ENCODE results near the gene GLCE.
A peak's percentile ranks its signal among the peaks of the same experiment; 100 is the strongest.
"Not testable (repeated sequence)": the region's sequence is repeated elsewhere in the genome, so short reads cannot be mapped to it uniquely, and the experiment has no call there.

Gene GLCE

DNA sequence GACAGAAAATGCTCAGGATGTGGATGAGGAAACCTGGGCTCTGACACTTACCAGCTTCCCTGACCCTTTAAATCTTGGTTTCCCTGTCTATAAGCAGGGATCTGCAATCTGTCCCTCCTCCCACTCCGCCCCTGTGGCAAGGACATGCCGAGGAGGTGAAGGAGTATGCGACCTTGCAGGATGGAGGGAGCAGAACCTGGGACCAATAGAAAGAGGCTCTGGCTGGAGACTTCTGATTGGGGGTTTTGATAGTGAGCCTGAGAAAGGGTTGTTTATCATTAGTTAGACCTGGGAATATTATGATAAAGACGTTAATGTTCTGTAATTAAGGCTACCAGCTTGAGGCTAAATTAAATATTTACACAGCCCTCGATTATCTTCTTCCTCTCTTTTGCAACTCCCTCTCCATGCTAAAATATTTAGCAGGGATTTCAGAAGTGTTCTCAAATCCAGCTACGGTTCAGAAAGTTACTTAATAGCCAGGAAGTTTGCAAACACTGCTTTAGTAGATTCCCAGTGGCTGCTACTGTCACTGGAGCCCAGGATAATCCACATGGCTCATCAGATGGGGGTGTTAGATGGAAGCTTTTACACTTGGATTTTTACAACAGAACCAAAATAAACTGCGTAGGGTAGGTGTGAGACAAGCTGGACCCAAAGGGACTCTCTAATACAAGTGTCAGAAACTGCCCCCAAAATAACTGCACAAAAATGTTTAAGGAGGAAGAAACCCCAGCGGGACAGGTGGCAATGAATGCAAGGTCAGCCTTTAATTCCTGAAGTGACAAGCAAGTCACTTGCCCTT lies 129.1 kb downstream of the GLCE start:
- H3K4me3 ChIP-seq (ENCODE audit: low read length) = no peak overlapping the region
- no peak for DNase-seq (ENCODE audit: low read depth, low spot score)

DNA sequence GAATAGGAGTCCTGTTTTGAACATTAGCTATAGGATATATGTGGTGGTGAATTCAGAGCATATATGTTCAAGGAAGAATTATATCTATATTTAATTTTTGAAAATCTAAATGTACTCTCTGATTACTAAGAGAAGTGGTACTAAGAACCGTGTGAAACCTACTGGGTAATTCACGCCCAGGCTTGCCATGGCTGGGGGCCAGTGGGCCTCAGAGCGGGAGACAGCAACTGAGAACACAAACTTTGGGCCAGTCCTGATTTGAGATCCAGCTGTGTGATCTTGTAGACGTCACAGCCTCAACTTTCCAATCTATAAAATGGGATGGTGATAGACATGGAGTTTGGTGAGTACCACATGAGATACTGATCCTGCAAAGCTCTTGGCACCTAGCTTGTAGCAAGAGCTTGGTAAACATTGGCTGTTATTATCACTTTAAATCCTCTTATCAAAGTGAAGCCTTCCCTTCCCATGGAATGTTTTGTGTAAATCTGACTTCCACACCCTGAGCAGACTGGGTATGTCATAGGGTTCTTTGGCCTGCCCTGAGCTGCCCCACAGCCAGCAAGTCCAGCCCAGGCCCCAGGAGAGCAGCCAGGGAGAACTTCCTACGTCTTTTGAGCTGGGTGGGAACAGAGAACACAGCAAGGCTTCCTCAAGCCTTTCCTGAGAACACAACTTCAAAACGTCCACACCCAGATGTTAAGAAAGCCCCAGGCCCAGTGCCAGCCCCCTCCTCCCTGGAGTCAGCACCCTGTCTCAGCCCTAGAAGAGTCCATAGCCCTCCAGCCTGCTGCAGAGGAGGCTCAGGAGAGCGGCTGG lies 130.1 kb downstream of the GLCE start:
- DNase-seq (ENCODE audit: low read depth, low spot score) = no peak
- H3K4me3 ChIP-seq (ENCODE audit: low read length) = no peak overlapping the region

DNA sequence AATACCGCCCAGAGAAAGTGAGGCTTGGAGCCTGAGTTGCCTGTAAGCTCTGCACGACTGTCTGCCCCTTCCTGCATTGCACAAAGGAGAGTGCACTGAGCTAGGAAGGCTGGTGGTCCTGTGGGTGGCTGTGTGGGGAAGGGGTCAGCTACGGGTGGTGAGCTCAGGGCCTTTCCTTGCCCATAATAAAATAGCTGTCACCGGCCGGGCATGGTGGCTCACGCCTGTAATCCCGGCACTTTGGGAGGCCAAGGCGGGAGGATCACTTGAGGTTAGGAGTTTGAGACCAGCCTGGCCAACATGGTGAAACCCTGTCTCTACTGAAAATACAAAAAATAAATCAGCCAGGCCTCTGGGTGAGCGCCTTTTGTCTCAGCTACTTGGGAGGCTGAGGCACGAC lies 131.2 kb downstream of the GLCE start:
- not testable (repeated sequence) for H3K4me3 ChIP-seq (ENCODE audit: low read length); DNase-seq (ENCODE audit: low read depth, low spot score)

DNA sequence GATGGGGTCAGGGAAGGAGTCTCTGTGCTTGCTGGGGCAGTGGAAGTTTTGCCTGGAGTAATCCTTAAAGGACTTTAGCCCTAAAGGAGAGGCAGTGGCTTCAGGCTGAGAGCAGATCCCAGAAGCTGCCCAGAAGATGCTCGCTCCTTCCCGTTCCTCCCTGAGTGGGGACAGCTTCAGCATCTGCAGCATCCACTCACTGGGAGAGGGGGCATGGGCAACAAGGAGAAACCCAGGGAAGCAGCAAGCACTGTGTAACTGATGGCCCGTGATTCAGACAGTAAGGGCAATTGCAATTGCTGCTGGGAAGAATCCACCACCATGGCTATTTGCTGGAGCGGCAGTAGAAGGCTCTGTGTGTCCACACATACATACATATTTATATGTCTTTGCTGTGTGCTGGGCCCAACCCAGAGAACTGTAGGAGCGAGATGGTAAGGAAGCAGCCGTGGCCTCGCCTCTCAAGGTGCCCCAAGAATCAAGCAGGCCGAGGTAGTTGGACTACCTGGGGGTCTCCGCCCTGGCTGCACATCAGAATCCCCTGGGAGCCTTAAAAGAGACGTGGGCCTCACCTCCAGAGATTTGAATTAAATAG lies 132.5 kb downstream of the GLCE start:
- H3K4me3 ChIP-seq (ENCODE audit: low read length) = no peak overlapping the region
- DNase-seq (ENCODE audit: low read depth, low spot score) = no peak

DNA sequence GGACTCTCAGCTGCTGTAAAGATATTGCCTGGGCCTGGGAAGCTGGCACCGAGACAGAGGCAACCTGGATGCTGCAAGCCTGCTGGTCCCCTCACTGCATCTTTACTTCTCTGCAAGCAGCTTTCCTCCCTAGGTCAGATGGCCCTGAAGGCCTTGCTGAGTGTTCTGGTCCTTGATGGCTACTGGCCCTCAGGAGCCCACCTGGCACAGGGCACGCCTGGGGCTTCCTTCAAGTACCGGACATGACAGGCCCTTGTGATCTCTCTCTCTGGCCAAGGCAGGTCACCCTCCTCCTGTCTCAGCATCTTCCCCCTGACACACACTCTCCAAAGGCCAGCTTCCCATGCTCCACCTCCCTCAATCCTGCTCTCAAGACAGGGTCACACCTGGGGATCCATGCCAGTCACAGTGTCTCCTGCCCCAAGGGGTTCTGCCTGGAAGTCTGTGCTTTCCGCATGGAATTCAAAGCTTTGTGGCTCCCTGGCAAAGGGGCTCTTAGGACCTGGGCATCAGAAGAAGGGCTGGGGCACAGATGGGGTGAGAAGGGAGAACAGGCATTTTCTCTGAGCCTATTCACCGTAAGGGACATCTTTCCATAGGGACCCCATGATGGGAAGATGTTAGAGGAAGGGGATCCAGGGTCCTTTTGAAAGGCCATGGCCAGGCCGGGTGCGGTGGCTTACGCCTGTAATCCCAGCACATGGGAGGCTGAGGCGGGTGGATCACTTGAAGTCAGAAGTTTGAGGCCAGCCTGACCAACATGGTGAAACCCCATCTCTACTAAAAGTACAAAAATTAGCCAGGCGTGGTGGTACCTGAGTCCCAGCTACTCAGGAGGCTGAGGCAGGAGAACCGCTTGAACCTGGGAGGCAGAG lies 133.5 kb downstream of the GLCE start:
- H3K4me3 ChIP-seq (ENCODE audit: low read length) = no peak overlapping the region
- no peak for DNase-seq (ENCODE audit: low read depth, low spot score)

DNA sequence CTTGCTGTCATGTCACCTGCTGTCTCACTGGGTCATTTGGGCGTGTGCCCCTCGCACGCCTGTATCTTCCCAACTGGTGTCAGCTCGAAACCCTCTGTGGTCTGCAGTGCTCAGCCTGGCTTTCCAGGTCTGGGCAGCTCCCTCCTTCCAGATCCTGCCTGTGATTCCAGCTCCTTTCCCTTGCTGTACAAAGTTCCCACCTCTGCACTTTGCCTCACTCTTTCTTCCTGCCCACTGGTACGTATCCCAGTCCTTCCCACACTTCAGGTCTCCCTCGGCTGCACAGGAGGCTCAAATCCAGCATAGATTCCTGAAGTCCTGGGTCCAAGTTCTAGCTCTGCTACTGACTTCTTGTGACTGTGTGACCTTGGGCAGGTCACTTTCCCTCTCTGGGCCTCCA lies 136.2 kb downstream of the GLCE start:
- H3K4me3 ChIP-seq (ENCODE audit: low read length) = no peak overlapping the region
- DNase-seq (ENCODE audit: low read depth, low spot score) = no peak

DNA sequence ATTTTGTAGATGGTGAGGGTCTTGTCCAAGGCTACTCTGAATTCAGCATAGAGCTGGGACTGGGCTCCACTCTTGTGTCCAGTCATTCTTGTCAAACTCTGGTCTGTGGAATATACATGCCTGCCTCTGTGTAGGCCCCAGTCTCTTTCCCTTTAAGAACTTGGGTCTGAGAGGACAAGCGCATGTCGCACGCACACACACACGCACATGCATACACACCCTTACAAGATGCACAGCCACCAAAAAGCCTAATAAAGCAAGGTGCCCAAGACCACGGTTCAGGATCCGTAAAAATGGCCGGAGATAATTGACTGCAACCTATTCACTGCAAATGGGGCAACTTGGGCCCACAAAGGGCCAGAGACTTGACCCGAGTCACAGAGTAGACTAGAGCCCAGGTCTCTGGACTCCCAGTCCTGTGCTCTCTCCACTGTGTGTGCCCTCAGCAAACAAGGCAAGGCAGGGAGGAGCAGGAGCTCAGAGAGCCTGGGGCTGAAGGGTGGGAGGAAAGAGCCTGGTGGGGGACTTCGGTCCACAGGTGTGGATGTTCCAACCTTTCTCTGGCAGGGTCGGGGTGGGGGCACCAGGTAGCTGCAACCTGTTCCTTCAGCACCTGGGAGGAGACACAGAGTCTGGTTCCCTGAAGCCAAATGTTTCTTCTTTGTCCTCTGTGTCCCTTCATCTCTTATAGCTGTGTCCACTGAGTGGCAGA lies 137.4 kb downstream of the GLCE start:
- H3K4me3 ChIP-seq (ENCODE audit: low read length) = no peak overlapping the region
- DNase-seq (ENCODE audit: low read depth, low spot score) = no peak

DNA sequence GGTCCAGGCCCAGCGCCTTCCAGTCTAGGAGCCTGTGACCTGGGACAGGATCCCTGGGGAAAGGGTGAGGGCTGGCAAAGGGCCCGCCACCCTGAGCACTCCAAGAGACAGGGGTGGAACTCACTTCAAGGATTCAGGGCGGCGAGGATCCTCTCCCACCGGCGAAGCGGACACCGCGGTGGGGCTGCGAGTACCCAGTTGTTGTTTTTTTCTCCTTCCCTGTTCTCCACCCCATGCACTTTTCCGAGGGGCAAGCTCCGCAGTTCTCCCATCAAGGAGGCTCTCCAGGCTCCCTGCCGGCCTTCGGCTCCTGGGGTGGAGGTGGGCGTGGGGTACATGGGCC lies 137.9 kb downstream of the GLCE start:
- no peak overlapping the region for H3K4me3 ChIP-seq (ENCODE audit: low read length)
- no peak for DNase-seq (ENCODE audit: low read depth, low spot score)

DNA sequence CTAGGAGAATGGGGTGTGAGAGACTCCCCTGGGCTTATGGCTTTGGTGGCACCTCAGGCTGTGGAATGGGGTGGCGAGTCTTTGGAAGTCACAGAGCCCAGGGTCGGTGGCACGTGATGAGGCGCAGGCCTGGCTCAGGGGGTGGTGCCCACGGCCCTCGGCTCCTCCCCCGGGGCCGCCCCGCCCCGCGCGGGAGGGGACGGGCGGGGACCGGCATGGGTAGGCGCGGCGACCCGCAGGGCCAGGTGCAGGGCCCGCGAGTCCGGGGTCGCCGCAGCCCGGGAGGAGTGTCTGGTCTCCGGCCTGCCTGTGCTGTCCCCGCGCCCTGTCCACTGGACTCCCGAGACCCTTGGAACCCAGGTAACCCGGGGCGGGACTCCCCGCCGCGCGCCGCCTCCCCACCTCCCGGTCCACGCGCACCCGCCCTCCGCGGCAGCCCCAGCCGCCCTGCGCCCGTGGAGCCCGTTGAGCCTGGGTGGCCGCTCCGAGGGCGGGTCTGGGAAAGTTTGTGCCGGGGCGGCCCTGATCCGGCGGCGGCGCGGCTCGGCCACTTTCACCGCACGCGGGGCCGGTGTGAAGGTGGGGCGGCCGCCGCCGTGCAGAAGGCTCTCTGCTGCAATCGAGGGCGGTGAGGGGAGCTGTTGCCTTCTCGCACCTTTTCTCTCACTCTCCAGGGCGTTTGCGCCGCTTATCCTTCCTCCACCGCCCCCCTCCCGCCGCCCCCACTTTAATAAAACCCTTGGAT lies 138.4 kb downstream of the GLCE start, which contains the start of gene PAQR5:
PAQR5 (plus strand) TSS at position 216 of the 745 bp plus-strand sequence. CDS start 61,169 bp downstream, outside the sequence.
- H3K4me3 ChIP-seq (ENCODE audit: low read length) = peak within 1 kb of the TSS; percentile 11; the same call in 1 of the 2 replicates
- DNase-seq (ENCODE audit: low read depth, low spot score) = no peak

DNA sequence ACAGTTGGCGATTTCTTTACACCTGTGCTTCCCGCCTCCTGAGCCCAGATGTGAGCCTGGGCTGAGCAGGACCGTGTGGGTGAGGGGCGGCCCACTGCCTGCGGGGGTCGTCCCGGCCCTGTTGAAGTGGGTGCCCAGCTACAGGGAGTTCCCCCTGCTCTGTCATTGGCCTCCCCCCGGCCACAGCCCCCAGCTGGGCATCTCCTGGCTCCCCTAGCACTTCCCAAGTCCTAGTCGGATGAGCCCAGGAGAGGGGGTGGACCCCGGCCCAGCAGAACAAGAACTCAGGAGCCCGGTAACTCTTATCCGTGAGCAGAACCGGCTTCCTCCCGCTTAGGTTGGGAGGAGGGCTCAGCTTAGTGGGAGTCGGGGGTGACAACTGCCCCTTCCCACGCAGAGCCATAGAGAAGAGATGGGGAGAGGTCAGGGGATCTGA lies 139.0 kb downstream of the GLCE start:
- H3K4me3 ChIP-seq (ENCODE audit: low read length) = no peak overlapping the region
- no peak for DNase-seq (ENCODE audit: low read depth, low spot score)

DNA sequence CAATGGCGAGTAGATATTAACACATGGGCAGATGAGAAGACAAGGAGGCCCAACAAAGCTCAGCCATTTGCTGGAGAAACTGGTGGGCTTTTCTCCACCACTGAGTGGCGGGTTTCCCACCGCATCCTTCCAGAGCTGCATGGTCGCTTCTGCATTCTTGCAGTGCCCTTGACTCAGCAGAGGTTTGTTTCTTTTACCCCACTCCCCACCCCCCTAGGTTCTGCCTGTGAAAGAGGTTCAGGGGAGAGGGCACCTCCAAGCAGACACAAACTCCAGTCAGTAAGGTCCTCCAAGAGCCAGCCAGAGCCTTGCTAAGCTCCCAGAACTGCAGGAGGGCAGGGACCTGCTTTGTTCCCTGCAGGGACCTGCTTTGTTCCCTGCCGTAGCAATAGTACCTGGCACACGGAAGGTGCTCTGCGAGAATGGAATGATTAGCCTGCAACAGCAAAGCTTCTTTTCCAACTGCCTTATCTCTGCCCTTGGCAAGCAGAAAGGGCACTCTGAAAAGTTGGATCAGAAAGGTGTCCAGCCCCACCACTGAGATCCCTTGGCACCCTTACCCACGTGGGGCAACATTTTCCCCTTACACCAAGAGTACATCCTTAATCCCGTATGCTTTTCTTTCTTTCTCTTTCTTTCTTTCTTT lies 139.6 kb downstream of the GLCE start:
- DNase-seq (ENCODE audit: low read depth, low spot score) = no peak
- H3K4me3 ChIP-seq (ENCODE audit: low read length) = no peak overlapping the region

DNA sequence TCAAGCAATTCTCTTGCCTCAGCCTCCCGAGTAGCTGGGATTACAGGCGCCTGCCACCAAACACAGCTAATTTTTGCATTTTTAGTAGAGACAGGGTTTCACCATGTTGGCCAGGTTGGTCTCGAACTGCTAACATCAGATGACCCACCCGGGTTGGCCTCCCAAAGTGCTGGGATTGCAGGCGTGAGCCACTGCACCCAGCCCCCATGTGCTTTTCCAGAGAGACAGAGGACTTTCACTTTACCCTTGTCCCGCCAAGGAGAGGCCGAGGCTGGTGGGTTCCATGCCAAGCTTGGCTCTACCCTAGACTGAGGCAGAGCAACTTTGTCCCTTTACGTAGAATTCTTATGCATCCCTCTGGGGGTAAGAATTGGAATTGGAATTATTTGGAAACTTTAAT lies 140.7 kb downstream of the GLCE start:
- not testable (repeated sequence) for H3K4me3 ChIP-seq (ENCODE audit: low read length); DNase-seq (ENCODE audit: low read depth, low spot score)

DNA sequence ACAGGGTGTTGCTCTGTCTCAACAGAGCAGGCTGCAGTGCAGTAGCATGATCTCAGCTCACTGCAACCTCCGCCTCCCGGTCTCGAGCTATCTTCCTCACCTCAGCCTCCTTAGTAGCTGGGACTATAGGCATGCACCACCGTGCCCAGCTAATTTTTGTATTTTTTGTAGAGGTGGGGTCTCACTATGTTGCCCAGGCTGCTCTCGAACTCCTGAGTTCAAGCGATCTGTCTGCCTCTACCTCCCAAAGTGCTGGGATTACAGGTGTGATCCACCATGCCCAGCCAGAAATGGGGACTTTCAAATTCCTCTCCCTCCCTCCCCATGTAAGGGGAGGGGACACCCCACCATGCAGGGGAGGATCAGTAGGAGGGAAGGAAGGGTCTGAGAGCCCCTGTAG lies 141.7 kb downstream of the GLCE start:
- DNase-seq (ENCODE audit: low read depth, low spot score) = not testable (repeated sequence)

DNA sequence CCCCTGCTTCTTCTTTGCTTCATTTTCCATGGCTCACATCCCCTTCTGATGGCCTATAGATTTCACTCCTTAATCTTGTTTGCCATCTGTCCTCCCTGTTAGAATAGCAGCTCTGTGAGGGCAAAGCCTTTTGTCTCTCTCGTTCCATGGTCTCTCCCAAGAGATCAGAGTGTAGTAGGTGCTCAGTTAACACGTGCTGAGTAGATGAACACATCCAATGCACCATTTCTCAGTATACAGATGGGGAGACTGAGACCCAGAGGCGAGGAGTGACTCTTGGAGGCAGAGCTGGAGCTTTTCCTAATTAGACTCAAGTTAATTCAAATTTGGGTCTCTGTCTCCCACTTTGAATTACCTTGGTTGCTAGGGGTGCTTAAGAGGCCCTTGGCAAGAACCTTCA lies 142.5 kb downstream of the GLCE start:
- H3K4me3 ChIP-seq (ENCODE audit: low read length) = no peak overlapping the region
- no peak for DNase-seq (ENCODE audit: low read depth, low spot score)

More for the DNA sequence above, 141.7 kb downstream of the GLCE start:
- not testable (repeated sequence) for H3K4me3 ChIP-seq (ENCODE audit: low read length)

DNA sequence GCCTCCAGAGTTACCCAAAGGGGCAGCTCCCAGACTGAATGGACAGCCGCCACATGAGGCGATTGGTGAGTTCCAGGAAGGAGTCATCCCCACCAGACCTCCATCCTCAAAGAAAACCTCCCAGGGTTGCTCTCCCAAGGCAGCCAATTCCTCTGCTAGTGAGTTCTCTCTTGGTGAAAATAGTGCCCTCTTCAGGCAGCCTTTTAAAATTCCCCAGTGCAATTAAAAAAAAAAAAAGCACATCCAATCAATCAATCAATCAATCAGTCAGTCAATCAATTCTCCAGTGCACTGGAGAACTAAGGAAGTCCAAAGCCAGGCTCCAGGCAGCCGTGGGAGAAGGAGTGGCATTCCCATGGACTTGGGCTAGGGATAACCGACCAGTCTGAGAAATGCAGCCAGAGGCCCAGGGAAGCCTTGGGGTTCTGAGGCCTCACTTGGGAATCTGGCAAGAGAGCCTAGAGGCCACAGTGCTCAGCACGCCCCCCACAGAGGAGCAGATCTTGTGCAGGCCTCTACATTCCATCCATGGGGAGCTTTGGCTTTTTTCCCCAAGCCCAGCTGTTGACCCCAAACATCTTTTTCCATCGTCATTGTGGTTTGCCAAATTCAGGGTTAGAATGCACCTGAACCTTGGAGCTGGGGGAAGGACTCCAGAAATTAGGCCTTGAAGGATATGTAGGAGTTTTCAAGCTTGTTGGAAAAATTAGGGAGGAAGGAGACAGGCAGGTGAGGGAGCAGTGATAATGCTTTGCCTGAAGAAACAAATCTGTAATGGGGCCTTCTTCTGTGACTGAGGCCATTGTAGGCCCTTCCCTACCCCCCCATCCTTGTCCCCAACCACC lies 143.1 kb downstream of the GLCE start:
- no peak for DNase-seq (ENCODE audit: low read depth, low spot score)
- H3K4me3 ChIP-seq (ENCODE audit: low read length) = no peak overlapping the region

DNA sequence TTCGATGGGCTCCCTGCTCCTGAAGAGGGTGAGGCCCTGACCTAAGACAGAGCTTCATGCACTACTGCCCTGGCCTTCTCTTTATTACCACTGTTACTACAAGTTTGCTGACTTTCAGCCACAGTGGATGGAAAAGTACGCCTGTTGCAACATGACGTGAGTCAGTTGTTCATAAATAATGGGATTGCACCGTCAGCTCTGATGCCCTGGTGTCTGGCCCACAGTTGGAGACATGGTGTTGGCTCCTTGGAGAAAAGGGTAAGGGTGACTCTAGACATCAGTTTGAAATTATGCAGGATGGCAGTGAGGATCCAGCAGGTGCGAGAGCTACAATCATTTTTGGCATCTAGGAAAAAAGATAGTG lies 143.7 kb downstream of the GLCE start:
- no peak overlapping the region for H3K4me3 ChIP-seq (ENCODE audit: low read length)
- DNase-seq (ENCODE audit: low read depth, low spot score) = no peak

Measured in Jurkat, Clone E6-1 (cell line).